ENCODE measurements around the gene NGDN.

Gene NGDN

DNA sequence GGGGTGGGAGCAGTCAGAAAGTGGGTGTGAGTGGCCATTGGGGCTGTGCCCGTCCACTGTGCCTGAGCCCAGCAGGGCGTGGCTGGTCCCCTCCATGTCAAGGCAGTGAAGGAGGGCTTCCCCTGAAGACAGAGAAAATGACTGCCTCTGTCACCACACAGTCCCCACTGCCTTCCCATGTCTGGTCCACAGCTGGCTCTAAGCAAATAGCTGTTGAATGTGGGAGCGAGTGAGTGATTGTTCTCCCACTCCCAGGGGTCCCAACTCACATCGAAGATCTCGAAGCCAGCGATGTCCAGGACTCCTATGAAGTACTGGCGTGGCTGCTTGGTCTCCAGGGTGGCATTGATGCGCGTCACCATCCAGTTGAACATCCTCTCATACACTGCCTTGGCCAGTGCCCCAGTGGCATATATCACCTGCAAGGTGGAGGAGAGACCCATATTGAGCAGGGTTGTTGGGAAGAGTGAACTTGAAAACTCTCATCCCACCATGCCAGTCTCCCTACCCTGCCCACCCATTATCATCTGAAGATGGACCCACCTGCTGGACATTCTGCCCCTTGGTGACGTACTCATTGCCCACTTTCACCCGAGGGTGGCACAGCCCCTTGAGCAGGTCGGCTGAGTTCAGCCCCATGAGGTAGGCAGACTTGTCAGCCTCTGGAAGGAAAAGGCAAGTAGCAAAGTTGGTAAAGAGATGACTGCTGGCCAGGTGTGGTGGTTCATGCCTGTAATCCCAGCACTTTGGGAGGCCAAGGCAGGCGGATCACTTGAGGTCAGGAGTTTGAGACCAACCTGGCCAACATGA lies 40.6 kb upstream of the NGDN start:
- no peaks in the 10 kb centered on the region; the same call in none of the 2 replicates for H3K27me3 ChIP-seq (replicated peaks; ENCODE audit: control insufficient read depth, insufficient read depth, low read length)
- H3K36me3 ChIP-seq (ENCODE audit: control insufficient read depth, insufficient read depth, low read length), result no peaks in the 10 kb centered on the region
- no peak overlapping the region for H3K4me3 ChIP-seq (replicated peaks; ENCODE audit: low read depth, low read length)
- TF ChIP-seq, protein P1, sequence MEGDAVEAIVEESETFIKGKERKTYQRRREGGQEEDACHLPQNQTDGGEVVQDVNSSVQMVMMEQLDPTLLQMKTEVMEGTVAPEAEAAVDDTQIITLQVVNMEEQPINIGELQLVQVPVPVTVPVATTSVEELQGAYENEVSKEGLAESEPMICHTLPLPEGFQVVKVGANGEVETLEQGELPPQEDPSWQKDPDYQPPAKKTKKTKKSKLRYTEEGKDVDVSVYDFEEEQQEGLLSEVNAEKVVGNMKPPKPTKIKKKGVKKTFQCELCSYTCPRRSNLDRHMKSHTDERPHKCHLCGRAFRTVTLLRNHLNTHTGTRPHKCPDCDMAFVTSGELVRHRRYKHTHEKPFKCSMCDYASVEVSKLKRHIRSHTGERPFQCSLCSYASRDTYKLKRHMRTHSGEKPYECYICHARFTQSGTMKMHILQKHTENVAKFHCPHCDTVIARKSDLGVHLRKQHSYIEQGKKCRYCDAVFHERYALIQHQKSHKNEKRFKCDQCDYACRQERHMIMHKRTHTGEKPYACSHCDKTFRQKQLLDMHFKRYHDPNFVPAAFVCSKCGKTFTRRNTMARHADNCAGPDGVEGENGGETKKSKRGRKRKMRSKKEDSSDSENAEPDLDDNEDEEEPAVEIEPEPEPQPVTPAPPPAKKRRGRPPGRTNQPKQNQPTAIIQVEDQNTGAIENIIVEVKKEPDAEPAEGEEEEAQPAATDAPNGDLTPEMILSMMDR (IDR thresholded peaks at IDR 0.05; ENCODE audit: insufficient read depth, low read length, poor library complexity, severe bottlenecking), result no peak
- DNase-seq (ENCODE audit: extremely low read depth, insufficient read length), result no peak

DNA sequence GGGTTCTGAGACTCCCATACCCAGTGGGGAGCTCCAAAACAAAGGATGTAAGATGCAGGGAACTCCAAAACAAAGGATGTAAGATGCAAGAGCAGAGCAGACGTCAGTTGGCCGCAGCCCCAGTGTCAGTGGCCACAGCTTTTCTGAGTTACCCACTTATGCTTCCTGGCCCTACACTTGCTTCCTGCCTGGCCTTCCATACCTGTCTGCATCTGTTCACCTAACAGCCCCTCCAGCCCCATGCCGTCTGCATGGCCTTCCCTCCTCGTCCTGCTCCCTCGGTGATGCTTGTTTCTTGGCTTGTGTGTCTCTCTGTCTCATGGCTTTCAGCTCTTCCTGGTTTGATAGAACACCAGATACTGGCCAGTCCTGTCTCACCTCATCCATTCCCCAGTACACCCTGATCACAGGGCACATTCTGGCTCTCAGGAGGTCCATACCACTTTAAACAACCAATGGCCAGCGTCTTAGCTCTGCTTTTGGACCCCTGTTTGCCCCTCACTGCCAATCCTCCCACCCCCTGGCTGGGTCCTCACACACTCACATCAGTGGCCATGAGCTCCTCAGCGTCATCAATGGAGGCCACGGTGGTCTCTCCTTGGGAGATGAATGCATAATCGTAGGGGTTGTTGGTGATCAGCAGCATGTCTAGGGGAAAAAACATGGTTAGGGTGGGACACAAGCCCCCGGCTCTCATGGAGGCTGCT lies 39.3 kb upstream of the NGDN start:
- H3K27me3 ChIP-seq (replicated peaks; ENCODE audit: control insufficient read depth, insufficient read depth, low read length), result no peaks in the 10 kb centered on the region; the same call in none of the 2 replicates
- no peak for DNase-seq (ENCODE audit: extremely low read depth, insufficient read length)
- H3K4me3 ChIP-seq (replicated peaks; ENCODE audit: low read depth, low read length), result no peak overlapping the region
- H3K36me3 ChIP-seq (ENCODE audit: control insufficient read depth, insufficient read depth, low read length), result no peaks in the 10 kb centered on the region
- TF ChIP-seq, protein P1 (IDR thresholded peaks at IDR 0.05; ENCODE audit: insufficient read depth, low read length, poor library complexity, severe bottlenecking), result no peak

- Histone ChIP-seq H3K36me3 (ENCODE audit: control insufficient read depth, insufficient read depth, low read length) (no peaks in the 10 kb centered on the region), H3K27me3 (replicated peaks; ENCODE audit: control insufficient read depth, insufficient read depth, low read length) (no peaks in the 10 kb centered on the region; the same call in none of the 2 replicates), H3K4me3 (replicated peaks; ENCODE audit: low read depth, low read length) (no peak overlapping the region)
- DNase-seq (ENCODE audit: extremely low read depth, insufficient read length), result no peak
- TF ChIP-seq, protein P1 (IDR thresholded peaks at IDR 0.05; ENCODE audit: insufficient read depth, low read length, poor library complexity, severe bottlenecking), result no peak
Measured at GRCh38 chr14:23430723-23431085, 38.8 kb upstream of the NGDN start.

DNA sequence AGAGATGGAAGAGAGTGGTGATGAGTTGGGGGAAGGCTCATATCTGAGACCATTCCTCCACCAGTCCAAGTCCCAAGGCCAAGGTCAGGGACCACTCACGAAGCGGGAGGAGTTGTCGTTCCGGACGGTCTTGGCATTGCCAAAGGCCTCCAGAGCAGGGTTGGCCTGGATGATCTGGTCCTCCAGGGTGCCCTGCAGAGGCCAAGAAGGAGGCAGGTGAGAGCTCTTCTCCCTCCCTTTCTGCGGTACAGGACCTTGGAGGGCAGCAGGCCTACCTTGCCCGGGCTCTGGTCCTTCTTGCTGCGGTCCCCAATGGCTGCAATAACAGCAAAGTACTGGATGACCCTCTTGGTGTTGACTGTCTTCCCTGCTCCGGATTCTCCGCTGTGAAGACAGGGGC lies 38.0 kb upstream of the NGDN start:
- DNase-seq (ENCODE audit: extremely low read depth, insufficient read length), result no peak
- Histone ChIP-seq H3K4me3 (replicated peaks; ENCODE audit: low read depth, low read length) (no peak overlapping the region), H3K27me3 (replicated peaks; ENCODE audit: control insufficient read depth, insufficient read depth, low read length) (no peaks in the 10 kb centered on the region; the same call in none of the 2 replicates), H3K36me3 (ENCODE audit: control insufficient read depth, insufficient read depth, low read length) (no peaks in the 10 kb centered on the region)
- TF ChIP-seq, protein P1 (IDR thresholded peaks at IDR 0.05; ENCODE audit: insufficient read depth, low read length, poor library complexity, severe bottlenecking), result no peak

GRCh38 chr14:23432102-23432925 lies 37.2 kb upstream of the NGDN start:
- no peaks in the 10 kb centered on the region for H3K36me3 ChIP-seq (ENCODE audit: control insufficient read depth, insufficient read depth, low read length)
- TF ChIP-seq, protein P1 (IDR thresholded peaks at IDR 0.05; ENCODE audit: insufficient read depth, low read length, poor library complexity, severe bottlenecking), result no peak
- DNase-seq (ENCODE audit: extremely low read depth, insufficient read length), result no peak
- no peak overlapping the region for H3K4me3 ChIP-seq (replicated peaks; ENCODE audit: low read depth, low read length)
- no peaks in the 10 kb centered on the region; the same call in none of the 2 replicates for H3K27me3 ChIP-seq (replicated peaks; ENCODE audit: control insufficient read depth, insufficient read depth, low read length)
